Neural cell (in vitro differentiated cells): ENCODE measurements around the gene POMT2.

Experiments
- EP300 ChIP-seq: fragments of 450-650 bp; conservative IDR thresholded peaks from 2 replicates; pipeline ENCODE4 v1.6.1; 2014; ENCODE audit warnings: antibody characterized with exemption, mild to moderate bottlenecking, moderate library complexity; ENCODE audit not compliant: poor library complexity, severe bottlenecking
- POLR2AphosphoS5 ChIP-seq: IDR thresholded peaks from 2 replicates; pipeline ENCODE4 v1.6.1; 2012
- TF ChIP-seq, protein P1 (sequence below): fragments of 450-650 bp; IDR thresholded peaks from 2 replicates; pipeline ENCODE4 v1.5.1; 2014; ENCODE audit warnings: antibody characterized with exemption, mild to moderate bottlenecking, moderate library complexity; ENCODE audit not compliant: poor library complexity, severe bottlenecking

DNA sequence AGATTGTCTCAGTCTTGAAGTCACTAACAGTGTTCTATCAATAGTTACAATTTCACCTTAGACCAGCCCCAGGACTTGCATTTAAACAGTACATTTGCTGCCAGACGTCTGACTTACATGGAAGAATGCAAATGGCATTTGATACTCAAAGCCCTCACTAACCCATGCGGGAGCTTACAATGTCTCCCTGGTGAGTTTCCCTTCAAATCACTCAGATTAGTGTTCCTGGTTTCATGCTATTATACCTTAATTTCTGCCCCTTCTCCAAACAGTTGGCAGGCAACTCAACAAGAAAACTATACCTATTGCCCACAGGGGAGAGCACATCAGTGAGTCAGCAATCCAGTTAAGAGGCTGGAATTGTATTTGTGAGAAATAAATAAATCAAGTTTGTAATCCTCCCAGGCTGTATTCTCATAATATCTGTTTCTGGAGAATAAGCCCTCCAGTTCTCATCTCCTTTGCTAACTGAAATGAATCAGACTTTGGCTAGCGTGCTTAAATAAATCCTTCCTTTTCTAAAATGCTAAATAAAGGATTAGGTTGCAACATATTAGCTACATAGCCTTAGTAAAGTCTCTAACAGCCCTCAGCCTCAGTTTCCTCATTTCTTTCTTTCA lies 23.8 kb upstream of the POMT2 start:
- no peak for TF ChIP-seq POLR2AphosphoS5
- TF ChIP-seq EP300 = no peak
- TF ChIP-seq, protein P1, sequence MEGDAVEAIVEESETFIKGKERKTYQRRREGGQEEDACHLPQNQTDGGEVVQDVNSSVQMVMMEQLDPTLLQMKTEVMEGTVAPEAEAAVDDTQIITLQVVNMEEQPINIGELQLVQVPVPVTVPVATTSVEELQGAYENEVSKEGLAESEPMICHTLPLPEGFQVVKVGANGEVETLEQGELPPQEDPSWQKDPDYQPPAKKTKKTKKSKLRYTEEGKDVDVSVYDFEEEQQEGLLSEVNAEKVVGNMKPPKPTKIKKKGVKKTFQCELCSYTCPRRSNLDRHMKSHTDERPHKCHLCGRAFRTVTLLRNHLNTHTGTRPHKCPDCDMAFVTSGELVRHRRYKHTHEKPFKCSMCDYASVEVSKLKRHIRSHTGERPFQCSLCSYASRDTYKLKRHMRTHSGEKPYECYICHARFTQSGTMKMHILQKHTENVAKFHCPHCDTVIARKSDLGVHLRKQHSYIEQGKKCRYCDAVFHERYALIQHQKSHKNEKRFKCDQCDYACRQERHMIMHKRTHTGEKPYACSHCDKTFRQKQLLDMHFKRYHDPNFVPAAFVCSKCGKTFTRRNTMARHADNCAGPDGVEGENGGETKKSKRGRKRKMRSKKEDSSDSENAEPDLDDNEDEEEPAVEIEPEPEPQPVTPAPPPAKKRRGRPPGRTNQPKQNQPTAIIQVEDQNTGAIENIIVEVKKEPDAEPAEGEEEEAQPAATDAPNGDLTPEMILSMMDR = no peak
